HUES64 (cell line): ENCODE results near the gene KIAA1614.
"Not testable (repeated sequence)": the region's sequence is repeated elsewhere in the genome, so short reads cannot be mapped to it uniquely, and the experiment has no call there.

Experiments used
- H3K27ac ChIP-seq: 2 replicates; pipeline ENCODE4 v1.7.0; 2013; ENCODE audit warnings: low read depth, low read length, inconsistent platforms
- H3K27me3 ChIP-seq: 2 replicates; pipeline ENCODE4 v1.6.1; 2013; ENCODE audit warnings: mild to moderate bottlenecking, low read length; ENCODE audit not compliant: insufficient read depth
- H3K36me3 ChIP-seq: 2 replicates; pipeline ENCODE4 v1.6.1; 2013; ENCODE audit warnings: mild to moderate bottlenecking, low read length; ENCODE audit not compliant: insufficient read depth
- H3K4me1 ChIP-seq: 2 replicates; pipeline ENCODE4 v1.6.1; 2013; ENCODE audit warnings: mild to moderate bottlenecking, low read length, moderate library complexity; ENCODE audit not compliant: insufficient read depth
- H3K4me3 ChIP-seq: 2 replicates; pipeline ENCODE4 v1.5.1; 2013; ENCODE audit warnings: mild to moderate bottlenecking, low read length, moderate library complexity
- H3K9ac ChIP-seq: 2 replicates; pipeline ENCODE4 v1.6.1; 2013; ENCODE audit warnings: mild to moderate bottlenecking, low read depth, low read length
- H3K9me3 ChIP-seq: 2 replicates; pipeline ENCODE4 v1.6.1; 2013; ENCODE audit warnings: low read depth, low read length; ENCODE audit not compliant: insufficient read depth
- WGBS: fragments of 150-250, 120-280 bp; methylation state at CpG from one replicate; pipeline ENCODE4 v1.1.7; 2013; ENCODE audit warnings: missing lambda C conversion rate; 5-methylcytosine and 5-hydroxymethylcytosine counted together

KIAA1614 gene

DNA sequence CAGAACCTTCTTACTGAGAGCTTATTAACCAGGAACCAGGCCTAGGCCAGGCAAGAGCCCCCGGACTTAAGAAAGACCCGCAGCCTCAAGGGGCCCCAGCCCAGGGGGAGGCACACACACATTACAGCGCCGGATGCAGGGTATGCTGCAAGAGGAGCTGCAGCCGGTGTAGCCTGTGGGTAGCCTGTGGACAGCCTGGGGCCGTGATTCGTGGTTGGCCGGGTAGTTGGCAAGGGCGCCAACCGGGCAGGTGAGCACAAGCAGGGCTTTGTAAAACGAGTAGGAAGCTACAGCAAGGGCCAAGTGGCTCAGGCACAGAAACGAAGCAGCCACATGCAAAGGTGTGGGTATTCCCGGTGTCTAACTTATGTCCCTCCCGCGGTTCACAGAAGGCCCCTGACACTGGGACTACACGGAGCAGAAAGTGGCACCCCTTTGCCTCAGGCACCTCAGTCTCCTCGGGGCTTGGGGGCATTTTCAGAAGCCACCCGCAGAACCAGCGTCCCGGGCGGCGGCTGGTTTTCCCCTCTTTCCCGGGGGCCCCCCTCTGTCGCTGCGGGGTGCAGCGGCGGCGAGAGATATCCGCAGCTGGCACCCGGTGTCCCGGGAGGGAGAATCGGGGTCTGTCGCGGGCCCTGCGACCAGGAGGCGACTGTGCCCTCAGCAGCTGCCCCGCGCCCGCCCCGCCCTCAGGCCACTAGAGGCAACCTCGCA is 40.8 kb downstream of the KIAA1614 start:
- no peak overlapping the region for H3K27ac ChIP-seq
- 95% methylated on average over 41 of the region's 41 CpGs for WGBS
- H3K4me3 ChIP-seq, result no peak overlapping the region
- H3K9ac ChIP-seq, result no peak overlapping the region
- H3K36me3 ChIP-seq, result peaks cover 12% of the 10 kb centered on the region
- 0 out of 2 replicates have a peak, but pooled peaks cover 2% of the 10 kb centered on the region for H3K4me1 ChIP-seq
- H3K9me3 ChIP-seq, result no peaks in the 10 kb centered on the region
- H3K27me3 ChIP-seq, result no peaks in the 10 kb centered on the region

DNA sequence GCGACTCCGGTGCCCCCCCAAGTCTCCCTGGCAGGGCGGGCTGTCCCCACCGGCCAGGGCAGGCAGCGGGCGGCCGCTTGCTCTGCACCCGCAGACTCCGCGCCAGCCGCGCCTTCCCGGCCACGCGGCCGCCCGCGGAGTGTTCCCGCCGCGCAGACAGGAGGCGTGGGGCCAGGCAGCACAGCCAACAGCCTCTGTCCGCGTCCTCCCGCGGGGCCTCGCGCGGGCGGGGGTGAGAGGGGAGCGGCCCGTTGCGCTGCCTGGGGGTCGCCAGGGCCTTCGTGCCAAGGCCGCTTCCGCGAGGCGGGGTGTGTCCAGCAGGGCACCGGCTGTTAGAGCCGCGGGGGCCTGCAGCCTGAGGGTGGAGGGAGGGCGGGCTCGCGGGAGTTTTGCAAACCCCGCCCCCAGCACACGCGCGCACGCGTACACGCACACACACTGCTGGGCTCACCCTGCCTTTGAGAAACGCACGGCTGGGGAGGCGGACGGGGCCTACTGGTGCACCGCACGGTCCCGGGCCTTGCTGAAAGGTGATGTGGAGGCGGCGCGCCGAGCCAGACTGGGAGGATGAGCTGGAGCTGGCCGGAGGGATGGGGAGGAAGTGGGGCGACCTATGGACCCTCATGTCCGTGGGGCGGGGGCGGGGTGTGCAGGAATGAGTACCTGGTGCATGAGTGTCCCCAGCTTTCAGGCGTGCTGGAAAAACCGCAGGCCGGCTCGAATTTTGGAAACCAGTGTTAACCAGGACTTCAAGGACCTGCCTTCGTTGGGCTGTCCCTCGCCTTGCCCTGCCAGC is 41.5 kb downstream of the KIAA1614 start:
- H3K27ac ChIP-seq, result no peak overlapping the region
- H3K4me3 ChIP-seq, result no peak overlapping the region
- no peak overlapping the region for H3K9ac ChIP-seq
- no peaks in the 10 kb centered on the region for H3K27me3 ChIP-seq
- H3K36me3 ChIP-seq, result peaks cover 12% of the 10 kb centered on the region
- no peaks in the 10 kb centered on the region for H3K4me1 ChIP-seq
- H3K9me3 ChIP-seq, result no peaks in the 10 kb centered on the region
- WGBS, result 96% methylated on average over 74 of the region's 74 CpGs

DNA sequence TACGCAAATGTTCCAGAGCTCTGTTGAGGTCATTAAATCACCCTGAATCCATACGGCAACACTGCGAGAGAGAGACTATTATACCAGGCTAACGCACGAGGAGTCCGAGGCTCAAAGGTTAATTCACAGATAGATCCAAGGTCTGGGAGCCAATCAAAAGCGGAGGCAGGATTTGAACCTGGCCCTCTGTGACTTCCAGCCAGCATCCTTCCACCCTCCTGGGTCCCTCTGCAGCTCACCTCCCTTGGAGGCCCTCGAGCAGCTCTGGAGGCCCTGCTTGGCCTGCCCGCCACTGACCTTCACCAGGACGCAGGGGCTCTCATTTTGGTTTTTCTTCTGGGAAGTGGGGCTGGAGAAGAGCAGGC is 42.1 kb downstream of the KIAA1614 start:
- H3K4me1 ChIP-seq, result no peaks in the 10 kb centered on the region
- H3K9me3 ChIP-seq, result 0 out of 2 replicates have a peak, but pooled peaks cover 2% of the 10 kb centered on the region
- H3K36me3 ChIP-seq, result peaks cover 13% of the 10 kb centered on the region
- WGBS, result 96% methylated on average over 10 of the region's 10 CpGs
- no peak overlapping the region for H3K9ac ChIP-seq
- no peak overlapping the region for H3K4me3 ChIP-seq
- H3K27me3 ChIP-seq, result no peaks in the 10 kb centered on the region
- no peak overlapping the region for H3K27ac ChIP-seq

DNA sequence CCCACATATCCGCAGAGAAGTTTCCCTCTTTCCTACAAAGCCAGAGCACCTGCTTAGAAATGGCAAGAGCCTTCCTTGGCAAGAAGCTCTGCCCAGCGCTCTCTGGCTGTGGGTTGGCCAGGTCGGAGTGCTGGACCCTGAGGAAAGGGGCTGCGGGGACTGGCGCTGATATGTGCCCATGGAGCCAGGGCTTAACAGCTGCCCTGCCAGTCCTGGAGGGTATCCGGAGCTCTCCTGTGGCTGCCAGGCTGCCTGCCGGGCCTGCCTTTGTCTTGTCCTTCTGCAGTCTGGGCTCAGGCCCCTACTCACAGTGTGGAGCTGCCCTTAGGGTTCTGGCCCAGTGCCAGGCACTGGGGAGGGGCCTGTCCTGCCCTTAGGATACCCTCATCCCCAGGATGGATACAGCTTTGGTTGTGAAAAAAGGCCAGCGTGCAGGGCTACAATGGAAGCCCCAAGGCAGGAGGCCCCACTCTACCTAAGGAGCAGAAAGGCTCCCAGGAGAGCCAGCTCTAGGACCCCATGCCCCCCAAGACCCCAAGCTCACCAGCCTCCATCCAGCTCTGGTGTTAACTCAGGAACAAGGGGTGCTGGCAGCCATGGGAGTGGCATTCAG is 43.4 kb downstream of the KIAA1614 start:
- WGBS, result 86% methylated on average over 8 of the region's 8 CpGs
- Histone ChIP-seq H3K4me1 (no peaks in the 10 kb centered on the region), H3K27me3 (no peaks in the 10 kb centered on the region), H3K9me3 (peaks cover 8% of the 10 kb centered on the region; the same call in 1 of the 2 replicates), H3K4me3 (no peak overlapping the region), H3K27ac (no peak overlapping the region), H3K9ac (no peak overlapping the region), H3K36me3 (peaks cover 21% of the 10 kb centered on the region)

DNA sequence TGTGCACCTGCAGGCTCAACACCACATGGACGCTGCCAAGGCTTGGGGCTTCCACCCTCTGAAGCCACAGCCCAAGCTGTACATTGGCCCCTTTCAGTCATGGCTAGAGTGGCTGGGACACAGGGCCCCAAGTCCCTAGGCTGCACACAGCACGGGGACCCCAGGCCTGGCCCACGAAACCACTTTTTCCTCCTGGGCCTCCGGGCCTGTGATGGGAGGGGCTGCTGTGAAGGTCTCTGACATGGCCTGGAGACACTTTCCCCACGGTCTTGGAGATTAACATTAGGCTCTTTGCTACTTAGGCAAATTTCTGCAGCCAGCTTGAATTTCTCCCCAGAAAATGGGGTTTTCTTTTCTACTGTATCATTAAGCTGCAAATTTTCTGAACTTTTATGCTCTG is 46.9 kb downstream of the KIAA1614 start:
- 97% methylated on average over 5 of the region's 5 CpGs for WGBS

DNA sequence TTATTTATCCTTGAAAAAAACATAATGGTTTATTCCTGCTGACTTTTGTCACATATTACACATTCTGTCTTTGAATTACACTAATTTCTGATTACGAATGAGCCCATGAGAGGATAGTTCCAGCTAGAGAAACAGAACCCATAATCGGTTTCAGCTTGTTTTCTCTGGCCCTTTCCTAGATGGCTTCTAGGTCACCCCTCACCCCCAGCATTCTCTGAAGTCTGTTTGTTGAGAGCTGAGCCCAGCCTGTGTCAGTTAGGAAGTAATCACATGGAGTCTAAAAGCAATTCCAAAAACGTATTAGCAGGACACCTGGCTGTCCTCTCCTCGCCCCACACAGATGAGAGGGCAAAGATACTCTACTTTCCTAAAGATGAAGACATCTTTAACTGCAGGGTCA is 48.9 kb downstream of the KIAA1614 start:
- Histone ChIP-seq H3K9ac (no peak overlapping the region), H3K4me1 (no peaks in the 10 kb centered on the region), H3K27me3 (no peaks in the 10 kb centered on the region), H3K36me3 (peaks cover 31% of the 10 kb centered on the region), H3K9me3 (peaks cover 8% of the 10 kb centered on the region; the same call in 1 of the 2 replicates), H3K4me3 (no peak overlapping the region), H3K27ac (no peak overlapping the region)
- 92% methylated on average over 4 of the region's 4 CpGs for WGBS

More for the DNA sequence above, 46.9 kb downstream of the KIAA1614 start:
- not testable (repeated sequence) for H3K4me3 ChIP-seq, H3K4me1 ChIP-seq, H3K27ac ChIP-seq, H3K9me3 ChIP-seq, H3K9ac ChIP-seq, H3K27me3 ChIP-seq
- peaks cover 31% of the 10 kb centered on the region for H3K36me3 ChIP-seq

DNA sequence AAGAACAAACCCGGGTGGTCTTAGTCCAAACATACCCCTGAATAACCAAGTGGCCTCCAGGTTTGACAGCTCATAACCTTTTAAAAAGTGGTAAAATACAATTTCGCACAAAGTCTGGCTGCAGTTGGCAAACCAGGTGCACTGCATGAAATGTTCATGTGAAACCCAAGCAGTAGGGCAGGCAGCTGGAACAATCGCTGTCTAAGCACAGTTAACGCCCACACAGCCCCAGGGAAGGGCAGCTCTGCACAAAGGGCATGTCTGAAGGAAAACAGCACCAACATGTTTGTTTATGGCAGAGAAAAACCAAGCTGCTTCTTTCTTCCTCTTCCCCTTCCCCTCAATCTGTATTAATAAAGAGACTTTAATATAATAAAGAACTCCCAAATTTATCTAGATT is 49.5 kb downstream of the KIAA1614 start:
- Histone ChIP-seq H3K36me3 (peaks cover 35% of the 10 kb centered on the region), H3K9ac (no peak overlapping the region), H3K27ac (no peak overlapping the region), H3K4me3 (no peak overlapping the region), H3K4me1 (no peaks in the 10 kb centered on the region), H3K27me3 (no peaks in the 10 kb centered on the region), H3K9me3 (peaks cover 8% of the 10 kb centered on the region; the same call in 1 of the 2 replicates)
- WGBS, result 93% methylated on average over 4 of the region's 4 CpGs

DNA sequence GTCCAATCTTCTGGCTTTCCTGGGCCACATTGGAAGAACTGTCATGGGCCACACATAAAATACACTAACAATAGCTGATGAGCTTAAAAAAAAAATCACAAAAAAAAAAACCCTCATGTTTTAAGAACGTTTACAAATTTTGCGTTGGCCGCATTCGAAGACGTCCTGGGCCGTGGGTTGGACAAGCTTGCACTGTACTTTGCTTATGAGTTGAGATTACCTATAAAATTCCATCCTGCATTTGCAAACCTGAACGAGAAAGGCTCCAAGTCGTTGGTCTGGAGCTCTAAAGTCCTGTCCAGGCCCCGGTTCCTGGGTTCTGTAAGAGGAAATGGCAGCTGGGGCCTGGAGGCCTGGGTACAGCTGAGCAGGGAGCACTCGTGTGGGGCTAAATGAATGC is 51.4 kb downstream of the KIAA1614 start:
- H3K4me3 ChIP-seq, result no peak overlapping the region
- no peak overlapping the region for H3K27ac ChIP-seq
- no peaks in the 10 kb centered on the region for H3K27me3 ChIP-seq
- WGBS, result 90% methylated on average over 10 of the region's 10 CpGs
- no peak overlapping the region for H3K9ac ChIP-seq
- H3K9me3 ChIP-seq, result peaks cover 8% of the 10 kb centered on the region; the same call in 1 of the 2 replicates
- H3K4me1 ChIP-seq, result no peaks in the 10 kb centered on the region
- H3K36me3 ChIP-seq, result peaks cover 28% of the 10 kb centered on the region

DNA sequence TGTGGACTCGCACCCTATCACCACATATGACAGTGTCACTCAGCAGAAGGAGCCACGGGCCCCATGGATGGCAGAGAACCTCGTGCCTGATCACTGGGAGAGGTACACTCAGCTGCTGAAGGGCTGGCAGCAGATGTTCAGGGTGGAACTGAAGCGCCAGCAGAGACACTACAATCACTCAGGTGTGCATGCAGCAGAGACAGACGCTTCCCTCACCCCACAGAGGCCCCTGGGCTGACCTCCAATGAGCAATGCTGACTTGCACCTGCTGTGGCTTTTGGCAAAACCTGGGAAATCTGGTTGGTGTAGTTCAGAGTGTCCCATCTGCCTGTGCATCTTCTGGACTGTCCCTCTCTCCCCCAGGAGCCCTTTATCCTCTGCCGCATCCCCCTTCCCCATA is 51.9 kb downstream of the KIAA1614 start:
- Histone ChIP-seq H3K4me3 (no peak overlapping the region), H3K9ac (no peak overlapping the region), H3K9me3 (peaks cover 7% of the 10 kb centered on the region; the same call in 1 of the 2 replicates), H3K4me1 (no peaks in the 10 kb centered on the region), H3K27me3 (no peaks in the 10 kb centered on the region), H3K27ac (no peak overlapping the region), H3K36me3 (peaks cover 28% of the 10 kb centered on the region)
- WGBS, result 95% methylated on average over 6 of the region's 6 CpGs

DNA sequence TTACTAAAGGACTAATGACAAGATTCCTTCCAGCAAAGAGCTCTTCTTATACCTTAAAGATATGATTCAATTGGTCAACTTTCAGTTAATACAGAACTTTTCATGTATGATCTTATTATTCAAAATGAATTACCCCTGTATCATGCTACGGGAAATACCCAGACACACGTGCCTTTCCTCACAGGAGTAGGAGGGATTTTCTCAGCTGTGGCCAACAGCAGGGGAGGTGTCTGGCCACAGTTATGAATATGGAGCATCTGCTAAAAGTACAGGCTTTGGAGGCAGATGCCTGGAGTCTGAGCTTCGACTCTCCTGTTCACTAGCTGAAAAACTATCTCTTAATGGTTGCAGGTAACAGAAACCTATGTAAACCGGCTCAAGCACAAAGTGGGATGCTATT is 53.6 kb downstream of the KIAA1614 start:
- Histone ChIP-seq H3K27ac (no peak overlapping the region), H3K9ac (no peak overlapping the region), H3K27me3 (no peaks in the 10 kb centered on the region), H3K4me1 (no peaks in the 10 kb centered on the region), H3K9me3 (no peaks in the 10 kb centered on the region), H3K4me3 (no peak overlapping the region), H3K36me3 (peaks cover 23% of the 10 kb centered on the region)
- WGBS, result 87% methylated on average over 4 of the region's 4 CpGs
